BJ (cell line): ENCODE data around the gene OR8G1. TPM values are rescaled to one million over a fixed set of nuclear protein-coding genes. Genes with fewer than 3 reads are reported as not detected.

Source experiments
- CTCF ChIA-PET: fragments of 350-600 bp; formaldehyde crosslinking; extraction: SDS; loops from one replicate; lab custom pipeline; 2021; ENCODE audit warnings: antibody characterized with exemption, inconsistent platforms; lab: Yijun Ruan, JAX
- POLR2A ChIA-PET: fragments of 300-600 bp; sonication (Branson Sonifier 250); formaldehyde crosslinking; extraction: SDS; loops from one replicate; lab custom pipeline; 2021; ENCODE audit warnings: antibody characterized with exemption; lab: Charles Lee
- DNase-seq: peaks from one replicate; pipeline ENCODE4 v3.0.0-alpha.2; 2011; ENCODE audit warnings: low read depth
- H3K27me3 ChIP-seq: 2 replicates; pipeline ENCODE4 v1.6.0; 2011; ENCODE audit warnings: low read length; ENCODE audit not compliant: control insufficient read depth, insufficient read depth
- H3K36me3 ChIP-seq: 2 replicates; pipeline ENCODE4 v1.5.1; 2011; ENCODE audit warnings: low read length; ENCODE audit not compliant: control insufficient read depth, insufficient read depth
- H3K4me3 ChIP-seq: 2 replicates; pipeline ENCODE4 v1.5.1; 2011; ENCODE audit warnings: low read depth, mild to moderate bottlenecking, control low read depth, low read length
- polyA plus RNA-seq: library from polyadenylated mRNA; depleted of rRNA; stranded (reverse); fragments of >200 nt; gene quantifications from 2 replicates; pipeline ENCODE4 v1.2.3, GENCODE V29; 2011; rRNA removed
- TF ChIP-seq, protein P1 (sequence below): IDR thresholded peaks from 2 replicates; pipeline ENCODE4 v1.5.1; 2011; ENCODE audit warnings: low read depth, mild to moderate bottlenecking, control low read depth, inconsistent platforms, low read length, moderate library complexity; ENCODE audit not compliant: insufficient read depth

Gene OR8G1
- polyA plus RNA-seq, 1 experiment = not detected

GRCh38 chr11:124294687-124295086 lies 53.8 kb downstream of the OR8G1 start:
- no peak overlapping the region for H3K4me3 ChIP-seq
- H3K36me3 ChIP-seq = no peaks in the 10 kb centered on the region
- no peaks in the 10 kb centered on the region for H3K27me3 ChIP-seq
- ChIA-PET CTCF (no interaction called here), POLR2A (no interaction called here)
- no peak for DNase-seq
- TF ChIP-seq, protein P1, sequence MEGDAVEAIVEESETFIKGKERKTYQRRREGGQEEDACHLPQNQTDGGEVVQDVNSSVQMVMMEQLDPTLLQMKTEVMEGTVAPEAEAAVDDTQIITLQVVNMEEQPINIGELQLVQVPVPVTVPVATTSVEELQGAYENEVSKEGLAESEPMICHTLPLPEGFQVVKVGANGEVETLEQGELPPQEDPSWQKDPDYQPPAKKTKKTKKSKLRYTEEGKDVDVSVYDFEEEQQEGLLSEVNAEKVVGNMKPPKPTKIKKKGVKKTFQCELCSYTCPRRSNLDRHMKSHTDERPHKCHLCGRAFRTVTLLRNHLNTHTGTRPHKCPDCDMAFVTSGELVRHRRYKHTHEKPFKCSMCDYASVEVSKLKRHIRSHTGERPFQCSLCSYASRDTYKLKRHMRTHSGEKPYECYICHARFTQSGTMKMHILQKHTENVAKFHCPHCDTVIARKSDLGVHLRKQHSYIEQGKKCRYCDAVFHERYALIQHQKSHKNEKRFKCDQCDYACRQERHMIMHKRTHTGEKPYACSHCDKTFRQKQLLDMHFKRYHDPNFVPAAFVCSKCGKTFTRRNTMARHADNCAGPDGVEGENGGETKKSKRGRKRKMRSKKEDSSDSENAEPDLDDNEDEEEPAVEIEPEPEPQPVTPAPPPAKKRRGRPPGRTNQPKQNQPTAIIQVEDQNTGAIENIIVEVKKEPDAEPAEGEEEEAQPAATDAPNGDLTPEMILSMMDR = no peak

- Histone ChIP-seq H3K4me3 (no peak overlapping the region), H3K36me3 (no peaks in the 10 kb centered on the region), H3K27me3 (no peaks in the 10 kb centered on the region)
- ChIA-PET POLR2A (no interaction called here), CTCF (interaction anchor here (0.6 kb wide), 1 partner anchor 13 kb away, joined by 3 read pairs; no protein-coding TSS in a partner anchor)
- TF ChIP-seq, protein P1 = no peak
- DNase-seq = no peak
Observed at GRCh38 chr11:124296016-124296415, 55.1 kb downstream of the OR8G1 start.

- POLR2A ChIA-PET = no interaction called here
- TF ChIP-seq, protein P1 = no peak
- CTCF ChIA-PET = no interaction called here
- Histone ChIP-seq H3K27me3 (no peaks in the 10 kb centered on the region), H3K36me3 (no peaks in the 10 kb centered on the region), H3K4me3 (no peak overlapping the region)
- DNase-seq = no peak
Observed at GRCh38 chr11:124297921-124298320, 57.0 kb downstream of the OR8G1 start.

DNA sequence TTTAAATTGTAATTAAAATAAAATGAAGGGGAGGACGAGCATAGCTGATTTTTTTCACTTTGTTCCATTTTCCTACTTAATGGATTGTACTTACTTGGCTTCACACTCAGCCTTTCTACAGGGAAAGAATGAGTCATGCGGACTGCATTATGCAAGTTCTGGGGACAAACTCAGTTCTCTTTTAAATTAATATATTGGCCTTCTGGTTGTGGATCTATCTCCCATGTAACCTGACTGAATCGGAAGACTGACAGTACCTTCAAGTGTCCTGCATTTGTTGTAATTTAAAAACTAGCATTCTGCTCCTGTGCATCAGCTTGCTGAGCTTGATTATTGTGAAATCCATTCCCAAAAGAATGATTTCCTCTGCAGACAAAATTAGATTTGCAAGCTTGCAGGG lies 60.7 kb downstream of the OR8G1 start:
- ChIA-PET CTCF (no interaction called here), POLR2A (interaction anchor here (0.6 kb wide), 1 partner anchor 1172 kb away, joined by 4 read pairs; no protein-coding TSS in a partner anchor)
- no peaks in the 10 kb centered on the region for H3K36me3 ChIP-seq
- H3K4me3 ChIP-seq = no peak overlapping the region
- DNase-seq = no peak
- H3K27me3 ChIP-seq = no peaks in the 10 kb centered on the region
- TF ChIP-seq, protein P1 = no peak

GRCh38 chr11:124302347-124303125 lies 61.6 kb downstream of the OR8G1 start:
- ChIA-PET POLR2A (interaction anchor here (0.6 kb wide), 1 partner anchor 1171 kb away, joined by 4 read pairs; no protein-coding TSS in a partner anchor), CTCF (no interaction called here)
- no peak for DNase-seq
- no peaks in the 10 kb centered on the region for H3K27me3 ChIP-seq
- no peak overlapping the region for H3K4me3 ChIP-seq
- no peaks in the 10 kb centered on the region for H3K36me3 ChIP-seq
- TF ChIP-seq, protein P1 = no peak

Other genes starting within 250 kb of the OR8G1 start
- not detected in 2 replicates for gene OR10G6, start 245.9 kb upstream of the OR8G1 start, polyA plus RNA-seq
- not detected in 2 replicates for gene OR10G4, start 228.1 kb upstream of the OR8G1 start, polyA plus RNA-seq
- gene OR10G9, start 218.1 kb upstream of the OR8G1 start, polyA plus RNA-seq = not detected in 2 replicates
- not detected in 2 replicates for gene OR10G8, start 214.3 kb upstream of the OR8G1 start, polyA plus RNA-seq
- not detected in 2 replicates for gene OR10G7, start 199.8 kb upstream of the OR8G1 start, polyA plus RNA-seq
- gene VWA5A, start 125.6 kb upstream of the OR8G1 start, polyA plus RNA-seq = 6.8 and 7.1 TPM in 2 replicates
- not detected in 2 replicates for gene OR10D3, start 57.8 kb upstream of the OR8G1 start, polyA plus RNA-seq
- not detected in 2 replicates for gene OR8G5, start 15.3 kb downstream of the OR8G1 start, polyA plus RNA-seq
- not detected in 2 replicates for gene OR8D1, start 72.9 kb downstream of the OR8G1 start, polyA plus RNA-seq
- not detected in 2 replicates for gene OR8D2, start 79.1 kb downstream of the OR8G1 start, polyA plus RNA-seq
- gene OR8B2, start 143.4 kb downstream of the OR8G1 start, polyA plus RNA-seq = not detected in 2 replicates
- gene OR8B3, start 157.9 kb downstream of the OR8G1 start, polyA plus RNA-seq = not detected in 2 replicates
- gene OR8B4, start 183.8 kb downstream of the OR8G1 start, polyA plus RNA-seq = not detected in 2 replicates
- gene OR8B8, start 204.6 kb downstream of the OR8G1 start, polyA plus RNA-seq = not detected in 2 replicates